HCT116 (cell line): ENCODE measurements around the gene PRR16. TPM values are rescaled to one million over a fixed set of nuclear protein-coding genes. Genes with fewer than 3 reads are reported as not detected.
"Not testable (repeated sequence)": the region's sequence is repeated elsewhere in the genome, so short reads cannot be mapped to it uniquely, and the experiment has no call there.

Experiments used
- ATAC-seq: fragments of 200-7000 bp; cut with Tn5 transposase; 2 replicates; pipeline ENCODE4 v1.9.1; 2020; ENCODE audit warnings: mild to moderate bottlenecking, moderate library complexity
- BruUV-seq: library from RNA; stranded (reverse); fragments of 400-500 nt; replicated peaks from 2 replicates; lab custom pipeline; 2021; lab: Mats Ljungman, UMichigan
- CTCF ChIA-PET: fragments of 300-600 bp; sonication (Branson Sonifier 250); formaldehyde crosslinking; loops from one replicate; lab custom pipeline; 2021; ENCODE audit warnings: antibody characterized with exemption; lab: Charles Lee
- POLR2A ChIA-PET: fragments of 300-600, 350-600 bp; sonication (Branson Sonifier 250); formaldehyde crosslinking; loops from one replicate; lab custom pipeline; 2021; ENCODE audit warnings: antibody characterized with exemption; lab: Charles Lee
- RAD21 ChIA-PET, 2 experiments: fragments of 300-600 bp; sonication (Branson Sonifier 250); formaldehyde crosslinking; loops; one replicate each; lab custom pipeline; 2023; ENCODE audit warnings: low total read pairs in 2 of 2; ENCODE audit not compliant: uncharacterized antibody in 2 of 2, unreplicated experiment in 2 of 2, low non-redundant PET in 1 of 2; lab: Charles Lee
- DNase-seq: peaks from one replicate; pipeline ENCODE4 v3.0.0-alpha.2; 2010; ENCODE audit warnings: low read depth, low spot score
- H2AFZ ChIP-seq: fragments of 200-600 bp; shearing (Covaris generic), sonication (generic); 2 replicates; pipeline ENCODE4 v1.6.1; 2017; ENCODE audit warnings: low read depth, mixed run types, mixed read lengths, antibody characterized with exemption, low read length; ENCODE audit not compliant: poor library complexity, severe bottlenecking
- H3K27ac ChIP-seq: 2 replicates; pipeline ENCODE4 v1.5.1; 2012; ENCODE audit warnings: low read depth, low read length
- H3K27me3 ChIP-seq: fragments of 200-600 bp; sonication (generic); 2 replicates; pipeline ENCODE4 v1.6.1; 2016; ENCODE audit warnings: mixed run types, low read length, mixed read lengths; ENCODE audit not compliant: insufficient read depth
- H3K36me3 ChIP-seq, 2 experiments: fragments of 200-500 bp in 1 of 2; fragments of 200-600 bp in 1 of 2; sonication (Bioruptor generic) in 1 of 2; sonication (generic) in 1 of 2; 2 replicates each; pipeline versions ENCODE4 v1.5.1 to v1.6.1; 2014 to 2016; ENCODE audit warnings: low read length in 2 of 2, inconsistent platforms in 1 of 2, mixed read lengths in 1 of 2, mixed run types in 1 of 2; ENCODE audit not compliant: insufficient read depth in 2 of 2, control insufficient read depth in 1 of 2
- H3K4me1 ChIP-seq, 2 experiments: fragments of 200-600 bp in 1 of 2; sonication (generic) in 1 of 2; 2 replicates each; pipeline versions ENCODE4 v1.5.1 to v1.6.1; 2012 to 2017; ENCODE audit warnings: low read length in 2 of 2, inconsistent platforms in 1 of 2, mild to moderate bottlenecking in 1 of 2, mixed read lengths in 1 of 2, mixed run types in 1 of 2, moderate library complexity in 1 of 2; ENCODE audit not compliant: insufficient read depth in 2 of 2, control insufficient read depth in 1 of 2
- H3K4me2 ChIP-seq: fragments of 200-600 bp; sonication (generic); 2 replicates; pipeline ENCODE4 v1.6.1; 2017; ENCODE audit warnings: mixed run types, low read length, mixed read lengths
- H3K4me3 ChIP-seq, 2 experiments: fragments of 200-600 bp in 1 of 2; sonication (generic) in 1 of 2; replicated peaks in 1 of 2; 2 replicates each; pipeline ENCODE4 v1.5.1; 2011 to 2016; ENCODE audit warnings: low read length in 2 of 2, control low read depth in 1 of 2, low read depth in 1 of 2, mild to moderate bottlenecking in 1 of 2, mixed read lengths in 1 of 2, mixed run types in 1 of 2
- H3K79me2 ChIP-seq: fragments of 200-600 bp; sonication (generic); 2 replicates; pipeline ENCODE4 v1.6.1; 2017; ENCODE audit warnings: mild to moderate bottlenecking, mixed run types, low read length, moderate library complexity, mixed read lengths; ENCODE audit not compliant: insufficient read depth
- H3K9ac ChIP-seq: fragments of 200-600 bp; sonication (generic); 2 replicates; pipeline ENCODE4 v1.6.1; 2016; ENCODE audit warnings: low read length, mixed read lengths
- H3K9me2 ChIP-seq: fragments of 200-600 bp; sonication (generic), shearing (Covaris generic); 2 replicates; pipeline ENCODE4 v1.6.1; 2017; ENCODE audit warnings: mixed run types, mild to moderate bottlenecking, moderate library complexity; ENCODE audit not compliant: insufficient read depth
- H3K9me3 ChIP-seq, 2 experiments: fragments of 200-500 bp in 1 of 2; fragments of 200-600 bp in 1 of 2; sonication (Bioruptor generic) in 1 of 2; sonication (generic) in 1 of 2; 2 replicates each; pipeline ENCODE4 v1.6.1; 2014 to 2017; ENCODE audit warnings: low read length in 2 of 2, mixed read lengths in 2 of 2, inconsistent platforms in 1 of 2, low read depth in 1 of 2, mild to moderate bottlenecking in 1 of 2, mixed run types in 1 of 2, moderate library complexity in 1 of 2; ENCODE audit not compliant: control insufficient read depth in 1 of 2, insufficient read depth in 1 of 2
- H4K20me1 ChIP-seq: fragments of 200-600 bp; sonication (generic), shearing (Covaris generic); 2 replicates; pipeline ENCODE4 v1.6.1; 2017; ENCODE audit warnings: mixed run types, mild to moderate bottlenecking, moderate library complexity; ENCODE audit not compliant: insufficient read depth
- CBX3 ChIP-seq: IDR thresholded peaks from 2 replicates; pipeline ENCODE4 v1.6.1; 2012; ENCODE audit warnings: low read depth
- CEBPB ChIP-seq: IDR thresholded peaks from 2 replicates; pipeline ENCODE4 v1.6.1; 2012; ENCODE audit warnings: low read depth
- ELF1 ChIP-seq: IDR thresholded peaks from 2 replicates; pipeline ENCODE4 v1.6.1; 2012; ENCODE audit warnings: low read depth, borderline replicate concordance
- EZH2 ChIP-seq: fragments of 200-600 bp; sonication (generic); IDR thresholded peaks from 2 replicates; pipeline ENCODE4 v1.6.1; 2017; ENCODE audit warnings: antibody characterized with exemption, mixed run types
- FOSL1 ChIP-seq: IDR thresholded peaks from 2 replicates; pipeline ENCODE4 v1.6.1; 2012; ENCODE audit warnings: low read depth
- POLR2AphosphoS5 ChIP-seq: IDR thresholded peaks from 2 replicates; pipeline ENCODE4 v1.6.1; 2011; ENCODE audit warnings: mild to moderate bottlenecking, low read depth, low read length, moderate library complexity
- RAD21 ChIP-seq: IDR thresholded peaks from 2 replicates; pipeline ENCODE4 v1.6.1; 2012; ENCODE audit warnings: low read depth, mild to moderate bottlenecking
- SP1 ChIP-seq: IDR thresholded peaks from 2 replicates; pipeline ENCODE4 v1.6.1; 2012; ENCODE audit warnings: low read depth
- SRF ChIP-seq: IDR thresholded peaks from 2 replicates; pipeline ENCODE4 v1.6.1; 2012; ENCODE audit warnings: low read depth
- YY1 ChIP-seq: IDR thresholded peaks from 2 replicates; pipeline ENCODE4 v1.6.1; 2011; ENCODE audit warnings: low read length, low read depth, moderate library complexity, mild to moderate bottlenecking; ENCODE audit not compliant: insufficient replicate concordance; ENCODE audit errors: extremely low read depth
- ZFX ChIP-seq: fragments of 450-650 bp; IDR thresholded peaks from 2 replicates; pipeline ENCODE4 v1.6.1; 2017
- ZNF274 ChIP-seq: fragments of 200-500 bp; sonication (Bioruptor generic); IDR thresholded peaks from 2 replicates; pipeline ENCODE4 v1.6.1; 2014; ENCODE audit warnings: mild to moderate bottlenecking, low read depth, low read length, inconsistent platforms
- intact Hi-C: fragments of 100-400 bp; cut with micrococcal nuclease; formaldehyde crosslinking; loops from 2 replicates; pipeline ENCODE4 v1.10.0; 2022
- total RNA-seq: library from RNA; stranded (reverse); gene quantifications from one replicate; pipeline ENCODE4 v1.2.1, GENCODE V29; 2021; ENCODE audit not compliant: unreplicated experiment
- TF ChIP-seq, protein P1 (sequence below): IDR thresholded peaks from 2 replicates; pipeline ENCODE4 v1.6.1; 2012
- TF ChIP-seq, protein P2 (sequence below): IDR thresholded peaks from 2 replicates; pipeline ENCODE4 v1.6.1; 2012; ENCODE audit warnings: low read depth
- TF ChIP-seq, protein P3 (sequence below), 3 experiments: fragments of 200-600 bp in 1 of 3; sonication (generic) in 1 of 3; IDR thresholded peaks in 2 of 3; conservative IDR thresholded peaks in 1 of 3; 2 replicates each; pipeline ENCODE4 v1.5.1; 2012 to 2017; ENCODE audit warnings: low read depth in 2 of 3, low read length in 2 of 3, antibody characterized with exemption in 1 of 3, borderline replicate concordance in 1 of 3, control low read depth in 1 of 3, mild to moderate bottlenecking in 1 of 3, mixed read lengths in 1 of 3, mixed run types in 1 of 3, moderate library complexity in 1 of 3; ENCODE audit not compliant: insufficient read depth in 1 of 3
- TF ChIP-seq, protein P4 (sequence below): IDR thresholded peaks from 2 replicates; pipeline ENCODE4 v1.6.1; 2012

The PRR16 gene
- total RNA-seq, 1 experiment from 2014 or later = 0.42 TPM

DNA sequence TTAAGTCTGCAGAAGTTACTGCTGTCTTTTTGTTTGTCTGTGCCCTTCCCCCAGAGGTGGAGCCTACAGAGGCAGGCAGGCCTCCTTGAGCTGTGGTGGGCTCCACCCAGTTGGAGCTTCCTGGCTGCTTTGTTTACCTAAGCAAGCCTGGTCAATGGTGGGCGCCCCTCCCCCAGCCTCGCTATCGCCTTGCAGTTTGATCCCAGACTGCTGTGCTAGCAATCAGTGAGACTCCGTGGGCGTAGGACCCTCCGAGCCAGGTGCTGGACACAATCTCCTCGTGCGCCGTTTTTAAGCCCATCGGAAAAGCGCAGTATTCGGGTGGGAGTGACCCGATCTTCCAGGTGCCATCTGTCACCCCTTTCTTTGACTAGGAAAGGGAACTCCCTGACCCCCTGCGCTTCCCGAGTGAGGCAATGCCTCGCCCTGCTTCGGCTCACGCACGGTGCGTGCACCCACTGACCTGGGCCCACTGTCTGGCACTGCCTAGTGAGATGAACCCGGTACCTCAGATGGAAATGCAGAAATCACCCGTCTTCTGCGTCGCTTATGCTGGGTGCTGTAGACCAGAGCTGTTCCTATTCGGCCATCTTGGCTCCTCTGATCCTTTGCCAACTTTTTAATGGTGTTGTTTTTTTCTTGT is 37.3 kb upstream of the PRR16 start:
- H3K79me2 ChIP-seq, H3K27ac ChIP-seq, H3K9me3 ChIP-seq, H3K4me3 ChIP-seq, intact Hi-C loops, ATAC-seq, H3K4me1 ChIP-seq, H3K9me2 ChIP-seq, POLR2A ChIA-PET, H3K9ac ChIP-seq, BruUV-seq, H4K20me1 ChIP-seq, H3K27me3 ChIP-seq, H3K4me2 ChIP-seq, DNase-seq, RAD21 ChIA-PET, H3K36me3 ChIP-seq, H2AFZ ChIP-seq, CTCF ChIA-PET: not testable (repeated sequence)

DNA sequence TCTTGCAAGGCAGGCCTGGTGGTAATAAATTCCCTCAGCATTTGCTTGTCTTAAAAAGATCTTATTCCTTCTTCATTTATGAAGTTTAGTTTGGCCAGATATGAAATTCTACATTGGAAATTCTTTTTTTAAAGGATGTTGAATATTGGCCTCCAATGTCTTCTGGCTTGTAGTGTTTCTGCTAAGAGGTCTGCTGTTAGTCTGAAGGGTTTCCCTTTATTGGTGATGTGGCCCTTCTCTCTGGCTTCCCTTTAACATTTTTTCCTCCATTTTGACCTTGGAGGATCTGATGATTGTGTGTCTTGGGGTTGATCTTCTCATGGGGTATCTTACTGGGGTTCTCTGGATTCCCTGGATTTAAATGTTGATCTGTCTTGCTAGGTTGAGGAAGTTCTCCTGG is 33.5 kb upstream of the PRR16 start:
- CTCF ChIA-PET = no interaction called here
- RAD21 ChIA-PET = no interaction called here
- no peaks in the 10 kb centered on the region for H3K9me2 ChIP-seq
- POLR2A ChIA-PET = no interaction called here
- no peak overlapping the region for H2AFZ ChIP-seq
- no peak overlapping the region for H3K27ac ChIP-seq
- no peaks in the 10 kb centered on the region for H3K36me3 ChIP-seq
- no peaks in the 10 kb centered on the region for H4K20me1 ChIP-seq
- no TSS peak for BruUV-seq
- H3K9me3 ChIP-seq = no peaks in the 10 kb centered on the region
- no peaks in the 10 kb centered on the region for H3K27me3 ChIP-seq
- no peak overlapping the region for H3K4me3 ChIP-seq
- H3K9ac ChIP-seq = no peak overlapping the region
- H3K79me2 ChIP-seq = no peaks in the 10 kb centered on the region
- no peak overlapping the region for H3K4me2 ChIP-seq
- intact Hi-C loops = no loop called here
- no peak for DNase-seq
- no peaks in the 10 kb centered on the region for H3K4me1 ChIP-seq
- ATAC-seq = no peak
- TF ChIP-seq YY1 (no peak), ZFX (no peak), SP1 (no peak), EZH2 (no peak), ZNF274 (no peak), POLR2AphosphoS5 (no peak), SRF (no peak), CBX3 (no peak), CEBPB (no peak), FOSL1 (no peak), ELF1 (no peak), RAD21 (no peak)
- TF ChIP-seq, protein P1, sequence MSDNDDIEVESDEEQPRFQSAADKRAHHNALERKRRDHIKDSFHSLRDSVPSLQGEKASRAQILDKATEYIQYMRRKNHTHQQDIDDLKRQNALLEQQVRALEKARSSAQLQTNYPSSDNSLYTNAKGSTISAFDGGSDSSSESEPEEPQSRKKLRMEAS = no peak
- TF ChIP-seq, protein P2, sequence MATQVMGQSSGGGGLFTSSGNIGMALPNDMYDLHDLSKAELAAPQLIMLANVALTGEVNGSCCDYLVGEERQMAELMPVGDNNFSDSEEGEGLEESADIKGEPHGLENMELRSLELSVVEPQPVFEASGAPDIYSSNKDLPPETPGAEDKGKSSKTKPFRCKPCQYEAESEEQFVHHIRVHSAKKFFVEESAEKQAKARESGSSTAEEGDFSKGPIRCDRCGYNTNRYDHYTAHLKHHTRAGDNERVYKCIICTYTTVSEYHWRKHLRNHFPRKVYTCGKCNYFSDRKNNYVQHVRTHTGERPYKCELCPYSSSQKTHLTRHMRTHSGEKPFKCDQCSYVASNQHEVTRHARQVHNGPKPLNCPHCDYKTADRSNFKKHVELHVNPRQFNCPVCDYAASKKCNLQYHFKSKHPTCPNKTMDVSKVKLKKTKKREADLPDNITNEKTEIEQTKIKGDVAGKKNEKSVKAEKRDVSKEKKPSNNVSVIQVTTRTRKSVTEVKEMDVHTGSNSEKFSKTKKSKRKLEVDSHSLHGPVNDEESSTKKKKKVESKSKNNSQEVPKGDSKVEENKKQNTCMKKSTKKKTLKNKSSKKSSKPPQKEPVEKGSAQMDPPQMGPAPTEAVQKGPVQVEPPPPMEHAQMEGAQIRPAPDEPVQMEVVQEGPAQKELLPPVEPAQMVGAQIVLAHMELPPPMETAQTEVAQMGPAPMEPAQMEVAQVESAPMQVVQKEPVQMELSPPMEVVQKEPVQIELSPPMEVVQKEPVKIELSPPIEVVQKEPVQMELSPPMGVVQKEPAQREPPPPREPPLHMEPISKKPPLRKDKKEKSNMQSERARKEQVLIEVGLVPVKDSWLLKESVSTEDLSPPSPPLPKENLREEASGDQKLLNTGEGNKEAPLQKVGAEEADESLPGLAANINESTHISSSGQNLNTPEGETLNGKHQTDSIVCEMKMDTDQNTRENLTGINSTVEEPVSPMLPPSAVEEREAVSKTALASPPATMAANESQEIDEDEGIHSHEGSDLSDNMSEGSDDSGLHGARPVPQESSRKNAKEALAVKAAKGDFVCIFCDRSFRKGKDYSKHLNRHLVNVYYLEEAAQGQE = no peak
- TF ChIP-seq, protein P3, sequence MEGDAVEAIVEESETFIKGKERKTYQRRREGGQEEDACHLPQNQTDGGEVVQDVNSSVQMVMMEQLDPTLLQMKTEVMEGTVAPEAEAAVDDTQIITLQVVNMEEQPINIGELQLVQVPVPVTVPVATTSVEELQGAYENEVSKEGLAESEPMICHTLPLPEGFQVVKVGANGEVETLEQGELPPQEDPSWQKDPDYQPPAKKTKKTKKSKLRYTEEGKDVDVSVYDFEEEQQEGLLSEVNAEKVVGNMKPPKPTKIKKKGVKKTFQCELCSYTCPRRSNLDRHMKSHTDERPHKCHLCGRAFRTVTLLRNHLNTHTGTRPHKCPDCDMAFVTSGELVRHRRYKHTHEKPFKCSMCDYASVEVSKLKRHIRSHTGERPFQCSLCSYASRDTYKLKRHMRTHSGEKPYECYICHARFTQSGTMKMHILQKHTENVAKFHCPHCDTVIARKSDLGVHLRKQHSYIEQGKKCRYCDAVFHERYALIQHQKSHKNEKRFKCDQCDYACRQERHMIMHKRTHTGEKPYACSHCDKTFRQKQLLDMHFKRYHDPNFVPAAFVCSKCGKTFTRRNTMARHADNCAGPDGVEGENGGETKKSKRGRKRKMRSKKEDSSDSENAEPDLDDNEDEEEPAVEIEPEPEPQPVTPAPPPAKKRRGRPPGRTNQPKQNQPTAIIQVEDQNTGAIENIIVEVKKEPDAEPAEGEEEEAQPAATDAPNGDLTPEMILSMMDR (IDR thresholded peaks at IDR 0.05 in 2 of 3, conservative IDR thresholded peaks at IDR 0.05 in 1 of 3; ENCODE audit: borderline replicate concordance in 1 of 3, insufficient read depth in 1 of 3, low read depth in 2 of 3, low read length in 2 of 3) = no peak
- TF ChIP-seq, protein P4, sequence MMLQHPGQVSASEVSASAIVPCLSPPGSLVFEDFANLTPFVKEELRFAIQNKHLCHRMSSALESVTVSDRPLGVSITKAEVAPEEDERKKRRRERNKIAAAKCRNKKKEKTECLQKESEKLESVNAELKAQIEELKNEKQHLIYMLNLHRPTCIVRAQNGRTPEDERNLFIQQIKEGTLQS = no peak
